ENCODE measurements around the gene FUBP3.

The FUBP3 gene

GRCh38 chr9:130606887-130607600 lies 27.7 kb downstream of the FUBP3 start:
- in situ Hi-C loops (cut with MboI; ENCODE audit: low sequenced_read_pairs) = no loop called here

DNA sequence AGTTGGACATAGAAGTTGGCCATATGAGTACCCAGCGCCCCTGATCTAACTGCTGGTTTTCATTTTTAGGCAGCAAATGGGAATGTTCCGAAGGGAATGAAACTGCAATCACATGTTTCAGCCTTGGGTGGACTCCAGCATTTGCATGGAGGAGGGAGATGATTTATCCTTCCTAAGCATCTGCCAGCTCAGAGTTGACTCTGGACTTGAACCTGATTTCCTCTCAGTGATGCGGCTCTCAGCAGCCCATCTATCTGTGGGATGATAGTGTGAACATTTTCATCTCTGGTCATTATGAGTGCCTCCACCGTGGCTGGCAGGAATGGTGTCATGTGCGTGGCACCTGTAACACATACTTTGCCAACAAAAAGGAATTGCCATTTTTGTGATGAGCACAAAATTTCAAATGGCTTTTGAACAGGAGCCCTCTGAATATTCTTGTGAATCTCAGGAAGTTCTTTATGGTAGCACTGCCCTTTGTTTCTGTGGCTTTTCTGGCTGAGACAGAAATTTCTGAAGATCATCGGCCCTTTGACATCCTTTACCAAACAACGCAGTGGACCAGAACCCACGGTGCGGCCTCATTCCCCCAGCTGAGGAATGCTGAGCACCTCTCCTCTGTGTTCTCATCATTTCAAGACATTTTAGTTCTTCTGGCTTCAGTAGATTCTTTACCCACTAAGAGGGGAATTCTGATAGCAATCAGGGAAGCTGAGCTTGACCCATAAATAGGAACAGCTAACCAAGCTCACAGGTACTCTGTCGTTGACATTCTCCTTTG lies 28.5 kb downstream of the FUBP3 start:
- in situ Hi-C loops (cut with MboI; ENCODE audit: low sequenced_read_pairs) = no loop called here

GRCh38 chr9:130608554-130609134 lies 29.3 kb downstream of the FUBP3 start:
- in situ Hi-C loops (cut with MboI; ENCODE audit: low sequenced_read_pairs) = no loop called here

DNA sequence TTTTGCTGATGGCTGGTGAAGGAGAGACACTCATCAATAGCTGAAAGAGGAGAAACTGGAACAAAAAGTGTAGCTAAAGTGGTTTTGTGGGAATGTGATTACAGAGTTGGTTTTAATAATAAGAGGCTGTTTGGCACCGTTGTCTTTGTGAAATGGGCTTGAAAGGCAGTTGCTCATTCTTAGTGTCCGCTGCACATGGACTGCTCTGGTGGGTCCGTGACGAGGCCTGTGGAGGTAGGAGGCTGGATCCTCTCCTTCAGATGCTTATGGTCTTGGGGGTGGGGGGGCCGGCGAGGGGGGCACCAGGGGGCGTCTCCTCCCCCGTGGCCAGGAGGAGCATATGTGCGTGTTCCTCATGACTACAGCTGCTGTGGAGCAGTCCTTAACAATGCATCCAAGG lies 29.8 kb downstream of the FUBP3 start:
- in situ Hi-C loops (cut with MboI; ENCODE audit: low sequenced_read_pairs) = no loop called here

DNA sequence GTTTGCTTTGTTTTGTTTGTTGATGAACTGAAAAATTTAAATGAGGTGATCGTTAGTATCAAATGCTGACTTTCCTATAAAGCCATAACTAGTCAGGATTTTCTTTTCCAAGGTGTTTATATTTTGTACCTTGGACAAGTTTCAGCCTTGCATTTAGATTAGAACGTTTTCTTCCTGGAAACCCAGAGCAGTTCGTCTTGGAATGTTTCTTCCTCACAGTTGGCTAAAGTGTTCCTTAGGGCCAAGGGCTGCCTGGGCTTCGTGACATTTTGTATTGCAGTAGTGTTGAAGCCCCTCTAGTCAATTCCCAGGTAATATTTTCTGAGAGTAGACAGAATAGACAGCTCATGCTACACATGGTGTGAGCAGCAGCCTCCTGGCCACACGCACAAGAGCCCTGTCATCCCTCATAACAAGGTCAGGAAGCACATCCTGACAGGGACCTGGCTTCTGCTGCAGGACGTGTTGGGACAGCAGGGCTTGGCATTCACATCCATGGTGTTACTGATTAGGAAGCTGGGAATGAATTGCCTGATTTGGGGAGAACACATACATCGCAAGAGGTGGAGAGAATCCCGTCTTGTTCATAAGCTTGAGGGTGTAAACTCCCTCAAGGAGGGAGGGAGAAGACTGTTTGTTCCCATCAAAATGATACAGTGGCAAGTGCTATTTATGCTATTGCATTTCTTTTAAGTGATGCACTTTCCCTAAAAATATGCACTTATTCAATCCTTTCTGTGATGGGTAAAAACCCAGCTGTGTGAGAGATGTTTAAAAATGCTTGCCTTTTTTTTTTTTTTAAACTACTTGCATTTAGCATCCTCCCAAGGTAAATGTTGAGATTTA lies 31.7 kb downstream of the FUBP3 start:
- in situ Hi-C loops (cut with MboI; ENCODE audit: low sequenced_read_pairs) = no loop called here

DNA sequence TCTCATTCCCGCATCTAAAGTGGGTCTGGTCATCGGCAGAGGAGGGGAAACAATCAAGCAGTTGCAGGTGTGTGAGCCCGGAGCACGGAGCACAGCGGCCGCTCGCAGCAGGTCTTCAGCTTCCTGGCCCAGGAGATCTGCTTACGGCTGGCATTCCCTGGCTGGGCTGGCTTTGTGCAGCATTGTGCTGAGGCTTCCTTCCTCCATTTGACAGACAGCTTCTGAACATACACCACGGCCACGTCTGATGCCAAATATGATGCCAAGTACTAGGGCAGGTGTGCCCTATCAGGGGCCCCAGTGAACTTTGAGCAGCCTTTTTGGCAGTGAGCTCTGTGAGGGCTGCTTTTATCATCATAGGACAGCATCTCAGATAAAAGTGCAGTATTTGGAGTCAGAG lies 37.1 kb downstream of the FUBP3 start:
- in situ Hi-C loops (cut with MboI; ENCODE audit: low sequenced_read_pairs) = no loop called here

DNA sequence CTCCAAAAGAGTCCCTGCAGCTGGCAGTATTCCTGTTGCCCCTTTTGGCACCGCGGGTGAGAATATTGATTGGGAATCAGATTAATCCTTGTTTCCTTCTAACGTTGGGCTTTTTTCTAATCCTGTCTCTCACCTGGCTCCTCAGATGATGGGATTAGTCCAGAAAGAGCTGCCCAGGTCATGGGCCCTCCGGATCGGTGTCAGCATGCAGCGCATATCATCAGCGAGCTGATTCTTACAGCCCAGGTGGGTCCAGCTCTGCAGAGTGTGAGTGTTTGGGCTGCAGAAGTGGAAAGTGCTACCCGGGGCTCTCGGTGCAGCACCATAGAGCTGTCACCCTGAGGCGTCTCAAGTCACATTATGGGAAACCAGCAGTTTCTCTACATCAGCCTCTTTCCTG lies 44.1 kb downstream of the FUBP3 start:
- in situ Hi-C loops (cut with MboI; ENCODE audit: low sequenced_read_pairs) = no loop called here

DNA sequence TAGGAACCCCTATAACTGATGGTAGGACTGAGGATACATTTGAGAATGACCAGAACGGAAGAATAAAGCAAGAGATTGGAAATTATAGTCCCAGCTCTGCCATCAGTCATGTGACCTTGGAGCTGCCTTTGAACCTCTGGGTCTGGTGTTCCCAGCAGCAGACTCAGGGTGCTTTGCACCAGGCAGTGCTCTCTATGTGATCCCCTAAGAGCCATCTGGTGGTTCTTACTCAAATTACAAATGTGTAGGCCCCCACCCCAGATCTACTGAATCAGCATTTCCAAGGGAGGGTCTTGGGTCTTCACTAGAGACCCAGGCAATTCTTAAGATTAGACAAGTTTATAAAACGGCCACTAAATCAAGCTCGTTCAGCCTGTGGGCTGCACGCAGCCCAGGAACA lies 44.8 kb downstream of the FUBP3 start:
- in situ Hi-C loops (cut with MboI; ENCODE audit: low sequenced_read_pairs) = no loop called here

DNA sequence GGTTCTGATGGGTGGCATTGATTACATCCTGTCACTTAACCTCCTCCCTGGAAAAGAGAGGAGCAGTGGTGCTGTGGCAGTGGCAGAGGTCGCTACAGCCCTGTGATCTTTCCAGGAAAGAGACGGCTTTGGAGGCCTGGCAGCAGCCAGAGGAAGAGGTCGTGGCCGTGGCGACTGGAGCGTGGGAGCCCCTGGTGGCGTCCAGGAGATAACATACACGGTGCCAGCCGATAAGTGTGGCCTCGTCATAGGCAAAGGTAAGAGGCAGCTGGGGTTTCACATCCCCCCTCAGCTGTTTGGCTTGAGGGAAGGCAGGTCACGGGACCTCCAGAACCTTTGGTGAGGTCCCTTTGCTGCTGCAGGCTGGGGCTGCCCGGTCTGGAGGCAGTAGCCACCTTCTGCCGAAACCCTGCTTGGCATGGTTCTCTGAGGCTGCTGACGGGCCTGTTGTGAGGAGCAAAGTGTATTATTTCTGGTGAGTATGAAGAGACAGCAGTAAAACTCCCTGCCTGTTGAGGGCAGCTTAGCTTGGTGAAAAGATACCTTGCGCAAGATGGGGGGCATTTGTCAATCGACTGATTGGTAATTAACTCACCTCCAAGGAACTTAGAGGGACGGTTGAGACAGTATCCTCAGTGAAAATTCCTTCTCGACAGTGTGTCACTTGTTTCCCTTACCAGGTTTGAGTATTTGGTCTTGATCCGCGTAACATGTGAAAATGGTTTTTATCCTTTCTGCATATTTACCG lies 47.0 kb downstream of the FUBP3 start:
- in situ Hi-C loops (cut with MboI; ENCODE audit: low sequenced_read_pairs) = no loop called here

DNA sequence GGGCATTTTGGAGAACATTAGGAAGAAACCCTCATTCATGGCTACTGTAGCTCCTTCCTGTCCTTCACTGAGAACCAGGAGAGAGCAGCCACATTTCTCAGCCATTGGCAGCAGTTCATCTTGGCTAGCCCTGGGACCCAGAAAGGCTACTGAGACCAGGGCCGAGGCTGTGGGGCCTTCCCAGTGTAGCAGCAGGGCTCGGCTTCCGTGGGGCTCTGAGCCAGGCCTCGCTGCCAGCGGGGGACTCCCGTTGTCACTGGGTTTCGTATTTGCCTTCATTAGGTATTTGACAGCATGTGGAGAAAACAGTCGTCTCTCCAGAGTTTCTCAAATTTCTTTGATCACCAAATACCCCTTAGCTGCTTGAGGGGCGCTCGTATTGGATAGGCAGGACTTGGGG lies 47.7 kb downstream of the FUBP3 start:
- in situ Hi-C loops (cut with MboI; ENCODE audit: low sequenced_read_pairs) = no loop called here

GRCh38 chr9:130627896-130628792 lies 48.8 kb downstream of the FUBP3 start:
- in situ Hi-C loops (cut with MboI; ENCODE audit: low sequenced_read_pairs) = no loop called here

- in situ Hi-C loops (cut with MboI; ENCODE audit: low sequenced_read_pairs) = no loop called here
Measured at GRCh38 chr9:130629443-130630070, 50.2 kb downstream of the FUBP3 start.

GRCh38 chr9:130630071-130630450 lies 50.7 kb downstream of the FUBP3 start:
- in situ Hi-C loops (cut with MboI; ENCODE audit: low sequenced_read_pairs) = no loop called here

- in situ Hi-C loops (cut with MboI; ENCODE audit: low sequenced_read_pairs) = no loop called here
Measured at GRCh38 chr9:130630506-130631330, 51.3 kb downstream of the FUBP3 start.

DNA sequence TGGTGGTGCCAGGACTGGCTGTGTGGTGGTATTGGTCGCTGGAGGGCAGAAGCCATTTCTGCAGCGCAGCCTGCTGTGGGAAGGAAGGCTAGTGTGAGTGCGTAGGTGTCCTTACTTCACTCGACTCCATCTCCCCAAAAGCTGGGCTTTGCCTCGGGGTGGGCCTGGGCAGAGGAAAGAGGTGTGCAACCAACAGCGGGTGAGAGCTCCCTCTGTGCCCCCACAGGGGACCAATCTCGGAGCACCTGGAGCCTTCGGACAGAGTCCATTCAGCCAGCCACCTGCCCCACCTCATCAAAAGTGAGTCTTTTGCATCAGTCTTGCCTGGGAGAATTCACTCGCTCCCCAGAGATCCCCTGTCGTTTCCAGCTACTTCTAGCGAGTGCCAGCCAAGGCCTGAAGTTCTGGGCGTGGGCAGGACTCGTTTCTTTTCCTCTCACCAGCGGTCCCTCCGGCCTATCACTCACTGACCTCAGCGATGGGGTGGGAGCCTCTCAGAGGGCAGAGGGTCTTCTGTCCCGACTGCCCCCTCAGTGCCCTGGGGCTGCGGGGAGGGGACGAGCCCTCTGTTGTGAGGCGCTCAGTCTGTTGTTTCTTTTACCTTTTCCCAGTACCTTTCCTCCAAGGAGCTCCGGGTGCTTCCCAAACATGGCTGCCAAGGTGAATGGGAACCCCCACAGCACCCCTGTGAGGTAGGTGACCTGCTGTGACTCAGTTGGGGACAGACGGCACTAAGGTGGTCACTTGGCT lies 52.1 kb downstream of the FUBP3 start:
- in situ Hi-C loops (cut with MboI; ENCODE audit: low sequenced_read_pairs) = no loop called here

GRCh38 chr9:130632081-130632710 lies 52.8 kb downstream of the FUBP3 start:
- in situ Hi-C loops (cut with MboI; ENCODE audit: low sequenced_read_pairs) = no loop called here

GRCh38 chr9:130632841-130633240 lies 53.5 kb downstream of the FUBP3 start:
- in situ Hi-C loops (cut with MboI; ENCODE audit: low sequenced_read_pairs) = no loop called here

All from HL-60/S4 treated with phorbol 12-myristate 13-acetate at 8.2 ng/mL for 4 days and 3 days (cell line).